ENCODE measurements around the gene CRTAC1. TPM values are rescaled to one million over a fixed set of nuclear protein-coding genes. Genes with fewer than 3 reads are reported as not detected.

CRTAC1 gene
- total and polyA plus RNA-seq, 2 donors (not counting 3 experiments of a cell fraction or from before 2014, with no cell fraction given): 1.4 to 3.0 TPM

DNA sequence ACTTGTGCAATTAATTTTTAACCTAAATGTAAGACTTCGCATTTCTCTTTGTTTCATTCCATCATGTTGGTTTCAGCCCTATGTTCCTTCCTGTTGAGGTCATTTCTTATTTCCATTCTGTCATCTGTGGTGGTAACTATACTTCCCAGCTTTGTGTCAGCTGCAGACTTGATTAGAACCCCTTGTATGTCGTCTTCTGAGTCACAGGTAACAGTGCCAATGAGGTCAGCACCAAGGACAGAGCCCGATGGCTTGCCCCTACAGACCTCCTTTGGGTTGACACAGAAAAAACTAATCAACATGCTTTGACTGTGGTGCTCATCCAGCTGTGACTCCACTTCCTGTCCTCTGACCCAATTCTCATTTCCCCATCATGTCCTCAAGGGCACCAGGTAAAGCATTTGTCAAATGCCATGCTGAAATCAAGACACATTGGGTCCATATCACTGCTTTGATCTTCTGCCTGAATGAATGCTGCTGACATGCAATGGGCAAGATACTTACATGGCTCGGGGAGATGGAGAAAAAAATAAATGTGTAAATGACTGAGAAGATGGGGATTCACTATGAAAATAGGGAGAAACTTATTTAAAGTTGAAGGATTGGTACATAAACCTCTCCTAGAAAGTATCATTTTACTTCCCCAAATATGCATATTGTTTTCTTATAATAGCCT lies 25.6 kb upstream of the CRTAC1 start:
- FAIRE-seq (no peak), DNase-seq (ENCODE audit: low read depth, low spot score) (peak; percentile 18)
- CTCF ChIA-PET: interaction anchor here (1.5 kb wide), 1 partner anchor 10 kb away, joined by 4 read pairs; no protein-coding TSS in a partner anchor
- intact Hi-C loops (cut with micrococcal nuclease): no loop called here
- no TSS peak for BruUV-seq (replicated peaks)
- H3K9me3 ChIP-seq (replicated peaks; ENCODE audit: control insufficient read depth, insufficient read depth, low read length): no peaks in the 10 kb centered on the region
- no peak overlapping the region for H3K9ac ChIP-seq (replicated peaks; ENCODE audit: extremely low read depth, insufficient read depth, low read length)
- no peaks in the 10 kb centered on the region for H3K36me3 ChIP-seq (ENCODE audit: control insufficient read depth in 2 of 2, extremely low read depth in 1 of 2, insufficient read depth in 2 of 2, low read length in 2 of 2)
- no peaks in the 10 kb centered on the region for H4K20me1 ChIP-seq (replicated peaks; ENCODE audit: control insufficient read depth, extremely low read depth, insufficient read depth, low read length)
- TF ChIP-seq FOS (IDR thresholded peaks at IDR 0.05; ENCODE audit: borderline replicate concordance, insufficient read depth, low read length): no peak
- TF ChIP-seq POLR2AphosphoS5 (IDR thresholded peaks at IDR 0.05; ENCODE audit: insufficient read depth, low read depth, low read length): no peak
- TF ChIP-seq GATA2 (IDR thresholded peaks at IDR 0.05; ENCODE audit: insufficient read depth, insufficient read length, low read depth, low read length): no peak
- TF ChIP-seq, protein P1, sequence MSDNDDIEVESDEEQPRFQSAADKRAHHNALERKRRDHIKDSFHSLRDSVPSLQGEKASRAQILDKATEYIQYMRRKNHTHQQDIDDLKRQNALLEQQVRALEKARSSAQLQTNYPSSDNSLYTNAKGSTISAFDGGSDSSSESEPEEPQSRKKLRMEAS (IDR thresholded peaks at IDR 0.05; ENCODE audit: insufficient read depth, insufficient read length): no peak
- no peak for TF ChIP-seq MYC (IDR thresholded peaks at IDR 0.05; ENCODE audit: low read depth, low read length)
- no peak for TF ChIP-seq EZH2 (IDR thresholded peaks at IDR 0.05; ENCODE audit: borderline replicate concordance, low read depth, low read length, severe bottlenecking)
- TF ChIP-seq, protein P2, sequence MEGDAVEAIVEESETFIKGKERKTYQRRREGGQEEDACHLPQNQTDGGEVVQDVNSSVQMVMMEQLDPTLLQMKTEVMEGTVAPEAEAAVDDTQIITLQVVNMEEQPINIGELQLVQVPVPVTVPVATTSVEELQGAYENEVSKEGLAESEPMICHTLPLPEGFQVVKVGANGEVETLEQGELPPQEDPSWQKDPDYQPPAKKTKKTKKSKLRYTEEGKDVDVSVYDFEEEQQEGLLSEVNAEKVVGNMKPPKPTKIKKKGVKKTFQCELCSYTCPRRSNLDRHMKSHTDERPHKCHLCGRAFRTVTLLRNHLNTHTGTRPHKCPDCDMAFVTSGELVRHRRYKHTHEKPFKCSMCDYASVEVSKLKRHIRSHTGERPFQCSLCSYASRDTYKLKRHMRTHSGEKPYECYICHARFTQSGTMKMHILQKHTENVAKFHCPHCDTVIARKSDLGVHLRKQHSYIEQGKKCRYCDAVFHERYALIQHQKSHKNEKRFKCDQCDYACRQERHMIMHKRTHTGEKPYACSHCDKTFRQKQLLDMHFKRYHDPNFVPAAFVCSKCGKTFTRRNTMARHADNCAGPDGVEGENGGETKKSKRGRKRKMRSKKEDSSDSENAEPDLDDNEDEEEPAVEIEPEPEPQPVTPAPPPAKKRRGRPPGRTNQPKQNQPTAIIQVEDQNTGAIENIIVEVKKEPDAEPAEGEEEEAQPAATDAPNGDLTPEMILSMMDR (IDR thresholded peaks at IDR 0.05; ENCODE audit: extremely low read depth in 1 of 2, insufficient read depth in 1 of 2, low read depth in 1 of 2, low read length in 2 of 2): no peak
- TF ChIP-seq POLR2A (IDR thresholded peaks at IDR 0.05; ENCODE audit: low read depth, low read length): no peak
- no peak for TF ChIP-seq JUN (IDR thresholded peaks at IDR 0.05; ENCODE audit: borderline replicate concordance, insufficient read depth, insufficient read length, low read depth)
- no peak overlapping the region for H2AFZ ChIP-seq (ENCODE audit: low read depth, low read length)
- dilution Hi-C loops (cut with MboI; ENCODE audit: extremely low pct_ligation_motif_present, low sequenced_read_pairs): no loop called here
- POLR2A ChIA-PET: no interaction called here
- H3K27ac ChIP-seq (ENCODE audit: insufficient read depth, low read depth, low read length): no peak overlapping the region
- no peaks in the 10 kb centered on the region for H3K9me1 ChIP-seq (replicated peaks; ENCODE audit: control insufficient read depth, extremely low read depth, insufficient read depth, low read length)
- no peak overlapping the region for H3K4me3 ChIP-seq (replicated peaks in 1 of 3; ENCODE audit: insufficient read depth in 1 of 3, low read depth in 1 of 3, low read length in 3 of 3)
- H3K79me2 ChIP-seq (ENCODE audit: control insufficient read depth, insufficient read depth, low read length): no peaks in the 10 kb centered on the region
- H3K27me3 ChIP-seq (ENCODE audit: control insufficient read depth in 2 of 2, insufficient read depth in 2 of 2, low read length in 2 of 2): peaks cover 0 to 2% of the 10 kb centered on the region in 2 experiments
- no peak overlapping the region for H3K4me2 ChIP-seq (ENCODE audit: insufficient read depth, low read length)
- no peaks in the 10 kb centered on the region for H3K4me1 ChIP-seq (ENCODE audit: control insufficient read depth, extremely low read depth, insufficient read depth, low read length)
